ENCODE measurements around the gene SLIT3.

The SLIT3 gene

DNA sequence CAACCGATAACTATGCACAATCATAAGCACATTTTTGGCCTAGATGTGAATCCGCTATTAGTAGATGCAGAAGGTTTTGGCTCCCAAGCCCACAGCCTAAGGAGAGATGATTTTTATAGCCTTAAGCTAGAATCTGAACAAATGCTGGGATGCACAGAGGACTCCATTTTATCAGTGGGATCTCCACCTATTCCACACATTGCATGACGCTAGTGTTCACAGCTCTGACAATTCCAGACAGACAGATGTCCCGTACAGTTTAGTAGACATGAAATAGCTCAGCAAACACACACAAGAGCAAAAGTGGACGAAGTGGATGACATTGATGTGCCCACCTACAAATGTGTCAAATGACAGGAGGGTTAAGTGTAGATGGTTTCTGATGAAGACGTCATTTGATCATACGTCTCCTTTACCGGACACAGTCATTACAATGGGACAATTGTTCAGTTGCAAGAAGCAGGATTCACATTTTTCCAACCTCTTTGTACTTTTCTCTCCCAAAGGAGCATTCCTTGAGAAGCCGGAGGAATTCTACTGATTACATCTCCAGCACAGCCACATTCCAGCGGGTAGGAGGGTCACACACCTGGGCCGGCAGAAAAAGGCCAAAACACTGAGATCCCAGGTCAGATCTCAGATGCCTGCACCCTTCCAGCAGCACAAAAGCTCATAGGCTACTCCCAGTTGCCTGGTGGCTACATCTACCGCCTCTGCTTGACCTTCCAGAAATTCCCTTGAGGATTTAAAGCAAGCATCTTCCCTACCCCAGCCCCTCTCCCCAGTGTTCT is 202.4 kb downstream of the SLIT3 start:
- no peak for DNase-seq

DNA sequence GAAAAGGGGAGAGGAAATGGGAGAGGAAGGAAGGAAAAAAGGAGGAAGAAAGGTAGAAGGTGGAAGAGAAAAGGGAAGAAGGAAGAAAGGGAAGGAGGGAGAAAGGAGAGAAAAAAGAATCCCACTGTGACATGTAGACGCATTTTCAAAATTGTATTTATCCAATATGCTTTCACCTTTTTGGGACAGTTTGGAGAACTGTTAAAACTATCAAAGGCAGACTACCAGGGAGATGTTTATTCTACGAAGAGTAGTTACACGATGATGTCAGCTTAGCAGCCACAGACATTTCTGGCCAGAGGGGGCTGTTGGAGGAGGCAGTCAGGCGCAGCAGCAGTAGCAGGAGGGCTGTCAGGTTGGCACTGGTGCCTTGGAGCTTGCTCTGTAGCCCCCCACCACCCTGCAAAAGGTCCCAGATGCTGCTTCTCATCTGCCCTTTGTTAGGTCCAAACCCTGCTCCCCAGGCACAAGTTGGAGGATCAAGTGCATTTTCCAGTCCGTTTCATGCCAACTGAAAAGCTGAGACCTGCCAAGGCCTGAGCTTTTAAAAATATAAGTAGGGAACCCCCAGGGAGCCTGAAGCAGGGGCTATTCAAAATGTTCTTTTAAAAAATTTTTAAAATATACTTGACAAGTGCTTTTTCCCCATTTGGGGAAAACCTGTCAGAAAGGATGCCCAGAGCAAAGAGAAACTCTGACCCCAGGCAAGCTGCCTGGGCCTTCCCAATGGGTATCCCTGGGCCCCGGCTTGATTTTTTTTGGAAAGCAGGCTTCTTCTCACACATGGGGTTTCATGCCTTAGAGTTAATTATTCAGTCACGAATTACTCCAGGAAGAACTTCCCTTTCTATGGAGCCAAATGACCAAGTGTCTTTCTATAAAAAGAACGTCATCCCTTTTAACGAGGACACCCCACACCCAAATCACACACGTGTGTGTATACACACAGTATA is 203.3 kb downstream of the SLIT3 start:
- DNase-seq = no peak

DNA sequence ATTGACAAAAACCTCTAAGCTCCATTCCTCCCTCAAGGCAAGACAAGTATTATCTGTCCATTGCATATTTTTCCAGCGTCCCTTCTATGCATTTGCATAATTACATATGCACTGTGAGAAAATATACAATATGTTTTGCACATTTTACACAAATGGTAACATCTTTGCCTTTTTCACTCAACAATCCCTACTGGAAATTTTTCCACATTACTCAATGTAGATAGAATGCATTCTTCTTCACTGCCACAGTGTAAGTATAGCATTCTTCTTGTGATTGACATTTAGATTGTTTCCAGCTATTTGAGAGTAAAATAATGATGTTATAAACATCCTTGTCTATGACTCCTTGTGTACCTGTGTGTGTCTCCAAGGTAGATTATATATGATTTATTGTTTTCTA is 205.0 kb downstream of the SLIT3 start:
- no peak for DNase-seq

DNA sequence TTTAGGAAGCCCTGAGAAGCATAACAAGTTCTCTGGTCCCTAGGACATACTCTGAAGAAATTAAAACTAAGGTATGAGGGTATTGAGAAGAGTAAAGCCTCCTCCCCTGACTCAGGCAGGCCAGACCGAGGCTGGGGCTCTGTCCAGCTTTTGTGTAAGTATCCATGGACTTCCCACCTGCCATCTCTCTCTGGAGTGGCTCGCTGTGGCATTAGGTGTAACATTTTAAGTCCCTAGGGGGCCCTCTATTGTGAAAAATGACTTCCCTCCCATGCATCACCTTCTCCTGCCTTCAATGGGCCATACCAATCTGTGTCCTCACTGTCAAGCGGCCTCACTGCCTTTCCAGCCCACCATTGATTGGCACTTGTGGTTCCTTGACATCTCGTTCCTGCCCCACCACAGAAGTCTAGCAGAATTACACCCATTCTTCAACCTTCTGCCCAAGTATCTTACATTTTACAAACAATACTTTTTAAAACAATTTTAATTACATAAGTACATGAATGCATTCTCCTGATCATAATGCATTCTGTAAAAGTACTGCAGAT is 205.5 kb downstream of the SLIT3 start:
- DNase-seq = no peak

DNA sequence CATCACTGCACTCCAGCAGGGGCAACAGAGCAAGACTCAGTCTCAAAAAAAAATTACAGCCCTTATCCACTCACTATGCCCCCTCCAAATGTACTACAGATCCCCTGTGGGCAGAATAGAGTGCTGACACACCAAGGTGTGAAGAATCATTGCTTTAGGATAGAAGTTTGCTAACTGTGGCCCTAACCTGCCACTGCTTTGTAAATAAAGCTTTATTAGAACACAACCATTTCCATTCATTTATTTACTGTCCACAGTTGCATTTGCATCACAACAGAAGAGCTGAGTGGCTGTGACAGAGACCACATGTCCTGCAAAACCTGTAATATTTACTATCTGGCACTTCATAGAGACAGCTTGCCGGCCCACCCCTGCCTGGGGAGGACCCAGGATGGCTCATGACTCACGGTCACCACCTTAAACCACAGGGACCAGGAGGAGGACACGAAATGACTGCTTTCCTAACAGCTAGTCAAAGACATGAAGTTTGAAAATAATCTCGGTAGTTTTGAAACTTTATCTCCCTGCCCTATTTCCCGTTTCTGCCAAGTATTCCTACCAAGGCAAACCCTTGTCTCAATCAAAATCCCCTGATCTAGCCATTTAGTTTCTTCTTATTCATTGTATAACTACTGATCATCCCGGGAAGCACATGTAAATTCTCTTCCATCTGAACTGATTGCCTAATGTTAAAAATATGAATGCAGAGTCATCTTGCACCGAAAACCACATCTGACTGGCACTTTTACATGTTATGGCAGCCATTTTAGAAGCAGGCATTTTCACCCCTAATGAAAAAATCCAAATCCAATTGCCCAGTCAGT is 206.1 kb downstream of the SLIT3 start:
- peak; percentile 19 for DNase-seq

DNA sequence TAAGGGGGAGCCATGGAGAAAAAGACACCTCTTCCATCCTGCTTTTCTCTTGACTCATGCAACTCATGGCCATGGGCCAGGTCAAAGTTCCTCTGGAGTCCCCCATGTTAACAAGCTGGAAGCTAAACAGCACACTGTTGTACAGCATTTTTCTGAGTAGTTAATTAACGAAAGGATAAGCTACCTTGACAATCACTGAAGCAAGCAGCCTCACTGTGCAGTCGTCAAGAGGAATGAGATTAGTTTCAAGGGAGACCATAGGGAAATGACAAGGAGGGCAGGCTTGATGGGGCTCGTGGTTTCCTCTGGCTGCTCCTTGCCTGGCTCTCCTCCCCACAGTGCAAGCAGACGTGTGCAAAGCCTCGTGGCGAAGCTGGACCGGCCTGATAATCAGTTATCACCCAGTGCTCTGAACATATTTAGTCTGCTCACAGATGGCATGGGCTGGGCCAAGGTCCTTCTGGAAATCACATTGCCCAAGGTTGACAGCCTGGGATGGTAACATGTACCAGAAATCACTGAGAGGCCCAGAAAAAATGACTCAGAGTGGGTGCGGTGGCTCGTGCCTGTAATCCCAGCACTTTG is 209.5 kb downstream of the SLIT3 start:
- DNase-seq = no peak

DNA sequence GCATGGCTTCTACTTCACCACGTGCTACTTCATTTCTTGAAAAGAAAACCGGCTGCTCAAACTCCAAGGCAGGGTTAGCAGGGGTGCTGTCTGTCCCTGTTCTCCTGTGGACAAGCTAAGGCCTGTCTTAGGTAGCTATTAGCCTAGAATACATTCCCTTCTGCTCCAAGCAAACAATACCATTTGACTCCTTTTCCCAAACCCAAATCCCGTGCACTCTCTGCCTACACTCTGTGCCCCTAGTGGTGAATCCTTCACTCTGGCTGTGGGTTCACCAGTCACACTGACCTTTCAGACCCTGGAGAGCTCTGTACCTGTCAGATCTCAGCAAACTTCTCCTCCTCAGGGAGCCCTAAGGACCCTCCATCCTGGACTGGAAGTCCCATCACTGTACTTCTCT is 211.6 kb downstream of the SLIT3 start:
- no peak for DNase-seq

DNA sequence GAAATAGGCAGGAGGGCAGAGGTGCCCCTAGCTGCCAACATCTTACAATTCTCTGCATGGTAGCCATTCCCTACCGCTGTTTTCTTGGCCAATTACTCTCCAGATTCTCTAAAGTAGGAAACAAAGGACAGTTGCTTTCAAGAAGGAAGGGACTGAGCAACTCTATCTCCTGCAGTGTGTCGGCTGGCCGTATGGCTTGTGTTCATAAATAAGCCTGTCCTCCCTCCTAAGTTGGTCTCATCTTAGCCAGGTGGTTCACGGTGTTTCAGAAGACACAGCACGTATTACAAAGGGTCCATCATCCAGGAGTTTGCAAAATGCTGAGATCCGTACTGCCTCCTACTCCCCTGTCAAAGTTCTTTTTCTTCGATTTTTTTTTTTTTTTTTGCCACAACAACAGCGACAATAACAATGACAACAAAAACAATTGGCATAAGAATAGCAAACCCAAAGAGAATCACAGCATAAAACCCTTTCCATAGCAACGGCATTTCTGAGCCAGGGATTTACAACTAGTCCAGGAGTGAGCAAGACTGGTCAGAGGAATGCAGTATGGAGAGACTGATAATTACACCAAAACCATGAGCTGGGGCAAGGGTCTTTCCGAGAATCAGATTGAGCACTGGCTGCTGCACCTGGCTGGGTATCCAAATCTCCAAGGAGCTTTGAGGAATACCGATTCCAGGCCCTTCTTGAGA is 212.8 kb downstream of the SLIT3 start:
- no peak for DNase-seq

DNA sequence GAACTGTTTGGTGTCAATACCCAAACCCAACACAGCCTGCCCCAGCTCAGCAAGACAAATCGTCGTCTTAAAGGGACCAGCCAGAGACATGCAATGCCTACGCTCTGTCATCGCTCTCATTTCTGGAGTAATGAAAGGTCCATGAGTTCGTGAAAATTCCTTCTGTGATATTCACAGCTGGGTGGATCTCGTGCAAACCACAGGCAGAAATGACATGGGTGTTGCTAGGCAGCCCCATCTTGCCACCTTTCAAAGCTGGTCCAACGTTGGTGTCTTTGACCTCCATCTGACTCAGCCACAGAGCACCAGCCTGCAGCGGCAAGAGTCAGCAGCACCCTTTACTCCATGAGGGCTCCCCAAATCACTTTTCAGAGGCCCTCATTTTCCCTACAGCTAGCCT is 215.3 kb downstream of the SLIT3 start:
- DNase-seq = no peak

DNA sequence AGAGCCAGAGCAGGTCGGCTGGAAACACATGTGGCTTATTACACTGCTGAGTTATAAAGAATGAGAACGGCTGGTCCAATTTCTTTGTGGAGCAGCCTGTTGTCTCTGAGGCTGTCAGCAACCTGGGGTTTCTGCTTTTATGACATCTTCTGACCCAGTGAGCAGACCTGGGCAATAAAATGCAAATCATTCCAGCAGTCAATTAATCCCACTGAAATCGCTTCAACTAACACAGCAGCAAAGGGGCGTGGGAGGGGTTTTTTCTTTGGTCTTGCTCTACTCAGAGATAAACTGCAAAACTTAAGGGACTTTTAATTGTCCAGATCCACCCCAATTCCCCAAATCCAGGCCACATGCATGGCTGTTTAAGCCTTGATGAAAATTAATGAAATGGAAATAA is 215.7 kb downstream of the SLIT3 start:
- no peak for DNase-seq

DNA sequence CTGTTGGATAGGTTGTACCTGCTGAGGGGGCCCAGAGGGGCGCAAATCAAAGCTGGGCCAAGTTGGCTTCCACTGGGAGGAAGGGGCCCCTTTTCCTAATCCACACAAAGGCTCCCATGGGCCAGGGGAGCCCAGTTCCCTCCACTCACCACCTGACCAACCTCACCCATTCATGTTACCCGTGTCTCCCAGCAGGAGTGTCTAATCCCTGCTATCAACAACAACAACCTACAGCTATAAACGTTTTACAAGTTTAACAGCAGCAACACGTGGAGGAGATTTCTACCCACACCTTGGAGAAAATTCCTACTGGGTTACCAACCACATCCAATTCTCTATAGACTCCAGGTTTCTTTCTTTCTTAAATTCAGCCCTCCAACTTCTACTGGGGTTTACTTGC is 216.2 kb downstream of the SLIT3 start:
- DNase-seq = no peak

DNA sequence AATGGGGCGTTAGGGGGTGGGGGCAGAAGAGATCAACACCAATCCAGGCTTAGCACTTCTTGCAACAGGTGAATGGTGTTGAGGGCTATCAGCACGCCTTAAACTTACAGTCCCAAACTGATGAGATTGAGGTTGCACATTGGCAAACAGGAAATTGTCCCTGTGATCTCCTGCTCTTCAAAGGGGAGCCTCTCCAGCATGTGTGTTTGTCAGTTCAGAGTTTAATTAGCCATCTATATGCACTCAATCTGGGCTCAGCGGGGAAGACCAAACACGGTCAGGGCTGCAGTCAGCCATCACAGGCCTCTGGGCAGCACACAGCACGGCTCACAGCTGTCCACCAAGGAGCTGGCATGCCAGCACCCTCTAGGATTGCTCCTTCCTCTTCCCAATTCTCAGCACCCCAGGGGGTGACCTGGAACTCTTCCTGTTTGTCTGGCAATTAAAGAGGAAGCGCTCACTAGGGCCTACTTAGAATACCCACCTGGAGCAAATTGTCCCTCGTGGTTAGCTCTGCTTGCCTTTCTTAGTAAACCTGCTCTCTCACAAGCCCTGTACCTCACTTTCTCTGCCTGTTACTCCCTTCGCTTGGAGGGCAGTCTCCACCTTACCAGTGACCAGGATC is 217.4 kb downstream of the SLIT3 start:
- DNase-seq = no peak

DNA sequence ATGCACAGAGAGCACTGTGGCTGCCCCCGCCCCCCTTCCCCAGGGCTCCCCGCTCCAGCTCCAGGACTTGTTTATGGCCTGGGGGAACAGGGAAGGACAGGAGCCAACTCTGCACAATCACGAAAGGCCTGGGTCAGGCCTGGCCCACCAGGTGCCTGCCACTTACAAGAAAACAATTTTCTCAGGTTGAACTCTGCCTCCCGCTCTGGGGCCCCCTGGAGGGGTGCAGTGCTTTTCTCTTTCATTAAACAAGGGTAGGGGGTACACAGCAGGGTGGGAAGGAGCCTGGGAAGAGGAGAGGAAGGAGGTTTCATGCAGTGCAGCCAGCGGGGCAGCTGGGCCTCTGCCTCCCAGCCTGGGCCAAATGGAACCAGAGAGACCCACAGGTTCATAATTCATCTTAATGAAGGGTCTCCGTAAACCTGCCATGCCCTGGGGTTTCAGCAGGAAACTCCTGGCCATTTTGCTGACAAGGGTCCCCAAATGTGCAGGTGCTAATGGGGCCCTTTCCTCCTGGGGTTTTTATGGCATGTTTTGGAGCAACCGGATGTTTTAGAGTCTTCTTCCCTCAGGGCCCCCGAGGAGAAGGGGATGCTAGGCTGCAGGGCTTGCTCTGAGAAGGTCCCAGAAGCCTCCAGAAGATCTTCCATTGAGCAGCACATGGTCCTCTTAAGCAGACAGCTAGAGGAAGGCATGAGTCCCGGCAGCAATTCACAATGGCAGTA is 219.8 kb downstream of the SLIT3 start:
- DNase-seq = no peak

DNA sequence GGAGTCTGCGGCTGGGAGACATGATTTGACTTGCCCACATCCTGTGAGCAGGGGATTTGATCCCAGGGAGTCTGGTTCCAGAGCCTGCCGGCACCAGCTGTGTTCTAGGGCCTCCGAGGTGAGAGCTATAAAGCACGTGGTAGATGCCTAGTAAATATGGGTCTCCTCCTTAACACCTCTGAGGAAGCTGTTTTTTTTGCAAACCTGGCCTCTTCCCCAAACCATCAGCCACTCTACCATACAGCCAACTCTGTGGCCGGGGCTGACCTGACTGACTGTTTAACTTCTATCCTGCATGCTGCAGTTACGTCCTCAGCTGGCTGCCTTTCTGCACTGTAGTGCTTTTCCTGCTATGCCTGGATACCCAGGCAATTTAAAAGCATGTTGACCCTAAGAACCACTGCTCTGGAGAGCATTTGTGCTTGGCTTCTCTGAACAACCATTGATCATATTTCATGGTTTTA is 220.5 kb downstream of the SLIT3 start:
- no peak for DNase-seq

DNA sequence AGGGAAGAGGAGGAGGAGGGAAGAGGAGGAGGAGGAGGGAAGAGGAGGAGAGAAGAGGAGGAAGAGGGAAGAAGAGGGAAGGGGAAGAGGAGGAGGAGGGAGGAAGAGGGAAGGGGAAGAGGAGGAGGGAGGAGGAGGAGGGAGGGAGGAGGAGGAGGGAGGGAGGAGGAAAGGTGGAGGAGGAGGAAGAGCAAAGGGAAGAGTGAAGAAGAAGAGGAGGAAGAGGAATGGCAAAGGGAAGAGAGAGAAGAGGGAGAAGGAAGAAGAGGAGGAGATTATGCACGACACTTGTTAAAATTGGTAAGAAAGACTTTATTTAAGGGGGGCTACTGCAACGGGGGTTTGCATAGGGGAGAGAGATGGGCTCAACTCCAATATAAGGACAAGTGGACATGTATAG is 221.2 kb downstream of the SLIT3 start:
- no peak for DNase-seq

DNA sequence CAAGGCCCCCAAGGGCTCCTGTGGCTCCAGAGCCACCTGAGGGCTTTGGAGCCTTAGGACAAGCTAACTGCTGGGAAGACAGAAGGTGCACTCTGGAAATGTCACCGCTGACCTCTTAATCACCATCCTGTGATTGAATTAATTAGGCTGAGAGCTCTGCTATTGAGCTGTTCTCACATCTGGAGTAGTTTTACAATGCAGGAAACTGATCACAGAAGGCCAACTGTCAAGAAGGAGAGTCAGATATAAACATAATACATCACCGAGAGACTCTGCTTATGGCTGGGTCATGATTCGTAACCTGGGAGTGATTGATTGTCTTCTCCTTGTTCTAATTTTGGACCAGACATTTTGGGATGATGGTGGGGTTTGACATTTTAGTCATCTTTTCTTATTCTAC is 226.1 kb downstream of the SLIT3 start:
- DNase-seq = no peak

DNA sequence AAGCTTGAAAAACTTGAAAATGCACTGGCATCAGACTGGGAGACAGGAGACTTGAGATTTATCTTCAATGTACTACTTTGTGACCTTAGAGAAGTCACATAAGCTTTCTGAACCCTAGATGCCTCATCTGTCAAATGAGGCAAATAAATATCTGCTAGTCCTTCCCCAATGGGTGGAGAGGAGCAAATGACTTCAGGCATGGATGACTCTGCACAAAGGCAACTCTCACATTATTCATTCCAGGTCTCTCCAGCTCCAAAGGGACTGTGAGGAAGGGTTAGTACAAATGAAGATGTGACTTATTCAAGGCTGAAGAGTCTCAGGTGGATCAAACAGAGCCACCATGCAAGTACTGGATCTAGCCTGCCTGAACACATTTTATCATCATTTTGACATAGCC is 228.7 kb downstream of the SLIT3 start:
- DNase-seq = no peak

DNA sequence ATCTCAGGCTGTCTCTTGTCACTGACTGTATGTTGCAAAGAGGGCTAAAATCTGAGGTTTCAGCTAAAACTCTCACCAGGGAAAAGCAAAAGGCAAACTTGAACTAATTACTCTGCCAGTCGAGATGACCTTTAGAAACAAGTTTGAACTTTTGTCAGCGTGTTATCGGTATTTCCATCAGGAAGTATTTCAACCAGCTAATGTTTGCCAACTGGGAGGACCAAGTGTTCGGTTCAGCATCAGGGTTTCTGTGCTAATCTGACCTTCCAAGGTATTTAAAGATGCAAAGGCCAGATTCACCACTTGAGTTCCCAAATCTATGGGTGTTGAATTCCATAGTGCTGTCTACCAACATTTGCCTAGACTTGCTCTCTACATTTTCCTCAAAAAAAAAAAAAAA is 230.5 kb downstream of the SLIT3 start:
- DNase-seq = no peak

DNA sequence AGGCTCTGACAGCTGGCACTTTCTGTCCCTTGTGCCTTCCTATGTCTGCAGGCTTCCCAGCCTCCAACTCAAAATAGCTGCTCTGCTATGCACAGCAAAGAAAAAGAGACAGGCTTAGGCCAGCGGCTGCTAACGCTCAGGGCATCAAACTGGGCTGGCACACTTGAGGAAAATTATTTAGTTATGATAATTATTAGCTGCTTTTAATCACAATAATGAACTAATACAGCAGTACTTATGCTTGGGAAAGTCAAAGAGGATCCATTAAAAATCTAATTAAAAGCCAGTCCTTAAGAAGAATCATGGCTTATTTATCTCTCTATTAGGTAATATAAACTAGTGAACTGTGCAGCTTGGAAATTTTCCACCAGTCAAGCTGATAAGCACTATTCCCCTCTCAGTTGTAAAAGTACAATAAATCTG is 233.2 kb downstream of the SLIT3 start:
- no peak for DNase-seq

DNA sequence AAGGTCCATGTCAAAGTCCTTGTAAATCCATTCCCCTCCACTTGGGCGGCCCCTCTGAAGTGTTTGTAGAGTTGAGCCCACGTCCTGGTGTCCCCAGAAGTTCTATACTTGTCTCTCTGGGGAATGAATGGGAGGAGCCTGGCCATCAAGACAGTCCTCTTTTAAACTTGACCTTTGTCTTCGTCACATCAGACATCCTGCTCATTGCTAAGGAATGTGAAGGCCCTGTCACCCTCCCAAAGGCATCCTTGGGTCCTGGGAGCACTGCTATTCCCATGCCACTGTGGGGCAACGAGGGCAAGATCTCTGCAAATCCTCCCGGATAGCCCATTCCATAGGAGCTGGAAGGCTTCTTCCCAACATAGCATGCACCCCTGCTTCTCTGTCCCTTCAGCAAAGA is 235.5 kb downstream of the SLIT3 start:
- no peak for DNase-seq

DNA sequence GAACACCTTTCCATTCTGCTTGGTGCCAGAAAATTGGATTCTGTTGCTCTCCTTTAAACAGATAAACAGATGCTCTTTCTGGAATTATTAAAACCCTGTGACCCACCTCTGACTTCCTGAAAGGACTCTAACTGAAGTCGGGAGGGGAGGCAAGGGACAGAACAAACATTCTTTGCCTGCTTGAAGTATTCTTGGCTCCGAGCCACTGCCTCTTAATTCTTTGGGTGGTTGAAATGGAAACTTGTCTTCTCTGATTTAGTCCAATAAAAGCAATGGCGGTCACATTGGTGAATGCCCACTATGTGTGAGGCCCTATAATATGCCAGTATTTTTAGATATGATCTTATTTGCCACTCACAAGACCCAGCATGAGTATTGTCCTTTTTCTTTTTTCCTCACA is 236.8 kb downstream of the SLIT3 start:
- no peak for DNase-seq

Measured in T1000 (cell line).